Measurements from ENCODE around the gene FIGN.
A peak's percentile ranks its signal among the peaks of the same experiment; 100 is the strongest.

The FIGN gene

GRCh38 chr2:163703386-163703785 is 32.4 kb downstream of the FIGN start:
- no peak for DNase-seq

- no peak for DNase-seq
Observed at GRCh38 chr2:163701399-163702195, 34.2 kb downstream of the FIGN start.

- DNase-seq, result no peak
Observed at GRCh38 chr2:163698857-163699256, 37.0 kb downstream of the FIGN start.

- DNase-seq, result no peak
Observed at GRCh38 chr2:163697846-163698637, 37.8 kb downstream of the FIGN start.

- DNase-seq, result no peak
Observed at GRCh38 chr2:163697429-163697828, 38.4 kb downstream of the FIGN start.

GRCh38 chr2:163693484-163693883 is 42.3 kb downstream of the FIGN start:
- DNase-seq, result no peak

- no peak for DNase-seq
Observed at GRCh38 chr2:163692611-163693482, 43.0 kb downstream of the FIGN start.

GRCh38 chr2:163692081-163692480 is 43.7 kb downstream of the FIGN start:
- DNase-seq, result no peak

- no peak for DNase-seq
Observed at GRCh38 chr2:163690896-163691295, 44.9 kb downstream of the FIGN start.

- peak; percentile 44 for DNase-seq
Observed at GRCh38 chr2:163687217-163687616, 48.6 kb downstream of the FIGN start.

- DNase-seq, result no peak
Observed at GRCh38 chr2:163686289-163686688, 49.5 kb downstream of the FIGN start.

GRCh38 chr2:163682695-163683094 is 53.1 kb downstream of the FIGN start:
- no peak for DNase-seq

GRCh38 chr2:163681745-163682144 is 54.1 kb downstream of the FIGN start:
- DNase-seq, result no peak

GRCh38 chr2:163675388-163675787 is 60.4 kb downstream of the FIGN start:
- no peak for DNase-seq

GRCh38 chr2:163673522-163673921 is 62.3 kb downstream of the FIGN start:
- no peak for DNase-seq

- no peak for DNase-seq
Observed at GRCh38 chr2:163670929-163671328, 64.9 kb downstream of the FIGN start.

GRCh38 chr2:163669506-163669905 is 66.3 kb downstream of the FIGN start:
- DNase-seq, result no peak

GRCh38 chr2:163667064-163667887 is 68.5 kb downstream of the FIGN start:
- no peak for DNase-seq

- no peak for DNase-seq
Observed at GRCh38 chr2:163665817-163666216, 70.0 kb downstream of the FIGN start.

- DNase-seq, result no peak
Observed at GRCh38 chr2:163665051-163665450, 70.8 kb downstream of the FIGN start.

GRCh38 chr2:163664610-163665009 is 71.2 kb downstream of the FIGN start:
- no peak for DNase-seq

- no peak for DNase-seq
Observed at GRCh38 chr2:163662141-163662780, 73.5 kb downstream of the FIGN start.

Measured in NCI-H526 treated with DMSO at 0.1 percent for 48 hours (cell line).